AG04449 (cell line): ENCODE measurements around the gene ATP2C2.

Source experiments
- CTCF ChIA-PET: fragments of 350-600 bp; formaldehyde crosslinking; extraction: SDS; loops from one replicate; lab custom pipeline; 2021; ENCODE audit warnings: antibody characterized with exemption; lab: Yijun Ruan, JAX
- POLR2A ChIA-PET: fragments of 400-600, 350-600 bp; formaldehyde crosslinking; extraction: SDS; loops from one replicate; lab custom pipeline; 2020; ENCODE audit warnings: antibody characterized with exemption, inconsistent platforms; lab: Yijun Ruan, JAX
- DNase-seq: peaks from one replicate; pipeline ENCODE4 v3.0.0-alpha.2; 2010; ENCODE audit warnings: low read depth, low spot score
- H3K4me3 ChIP-seq: 2 replicates; pipeline ENCODE4 v1.5.1; 2011; ENCODE audit warnings: low read depth, mild to moderate bottlenecking, control low read depth, low read length
- TF ChIP-seq, protein P1 (sequence below): IDR thresholded peaks from one replicate; pipeline ENCODE4 v1.5.1; 2011; ENCODE audit warnings: mild to moderate bottlenecking, moderate library complexity, low read length, control low read depth, inconsistent platforms; ENCODE audit not compliant: insufficient read depth; ENCODE audit errors: missing control alignments

ATP2C2 gene

DNA sequence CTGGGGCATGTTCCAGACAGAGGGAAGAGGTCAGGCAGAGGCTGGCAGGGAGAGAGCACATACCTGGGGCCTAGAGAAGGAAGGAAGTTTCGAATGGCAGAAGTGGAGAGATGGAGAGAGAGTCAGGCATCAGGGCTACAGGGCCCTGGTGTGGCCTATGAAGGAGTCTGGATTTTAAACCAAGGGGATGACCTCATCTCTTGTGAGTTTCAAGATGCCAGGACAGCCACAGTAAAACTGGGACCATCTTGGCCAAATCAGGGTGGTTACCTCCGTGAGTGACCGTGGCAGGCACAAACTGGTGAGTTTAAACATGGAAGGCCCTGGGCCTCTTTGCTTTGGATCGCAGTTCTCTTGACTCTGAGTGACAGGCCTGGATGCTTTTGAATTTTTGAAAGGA, 7.6 kb upstream of the ATP2C2 start:
- no peak for DNase-seq
- POLR2A ChIA-PET, result no interaction called here
- H3K4me3 ChIP-seq, result no peak overlapping the region
- TF ChIP-seq, protein P1, sequence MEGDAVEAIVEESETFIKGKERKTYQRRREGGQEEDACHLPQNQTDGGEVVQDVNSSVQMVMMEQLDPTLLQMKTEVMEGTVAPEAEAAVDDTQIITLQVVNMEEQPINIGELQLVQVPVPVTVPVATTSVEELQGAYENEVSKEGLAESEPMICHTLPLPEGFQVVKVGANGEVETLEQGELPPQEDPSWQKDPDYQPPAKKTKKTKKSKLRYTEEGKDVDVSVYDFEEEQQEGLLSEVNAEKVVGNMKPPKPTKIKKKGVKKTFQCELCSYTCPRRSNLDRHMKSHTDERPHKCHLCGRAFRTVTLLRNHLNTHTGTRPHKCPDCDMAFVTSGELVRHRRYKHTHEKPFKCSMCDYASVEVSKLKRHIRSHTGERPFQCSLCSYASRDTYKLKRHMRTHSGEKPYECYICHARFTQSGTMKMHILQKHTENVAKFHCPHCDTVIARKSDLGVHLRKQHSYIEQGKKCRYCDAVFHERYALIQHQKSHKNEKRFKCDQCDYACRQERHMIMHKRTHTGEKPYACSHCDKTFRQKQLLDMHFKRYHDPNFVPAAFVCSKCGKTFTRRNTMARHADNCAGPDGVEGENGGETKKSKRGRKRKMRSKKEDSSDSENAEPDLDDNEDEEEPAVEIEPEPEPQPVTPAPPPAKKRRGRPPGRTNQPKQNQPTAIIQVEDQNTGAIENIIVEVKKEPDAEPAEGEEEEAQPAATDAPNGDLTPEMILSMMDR, result no peak
- CTCF ChIA-PET, result no interaction called here

DNA sequence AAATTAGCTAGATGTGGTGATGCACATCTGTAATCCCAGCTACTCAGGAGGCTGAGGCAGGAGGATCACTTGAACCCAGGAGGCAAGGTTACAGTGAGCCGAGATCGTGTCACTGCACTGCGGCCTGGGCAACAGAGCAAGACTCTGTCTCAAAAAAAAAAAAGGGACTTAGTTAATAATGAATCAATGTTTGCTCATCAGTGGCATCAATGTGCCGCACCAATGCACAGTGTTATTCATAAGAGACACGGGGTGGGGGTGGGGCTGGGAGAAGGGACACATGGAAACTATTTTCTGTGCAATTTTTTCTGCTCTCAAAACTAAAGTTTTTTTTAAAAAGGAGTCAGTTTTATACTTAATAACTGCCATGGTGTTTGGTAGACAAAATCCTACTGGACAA, 6.8 kb upstream of the ATP2C2 start:
- ChIA-PET POLR2A (no interaction called here), CTCF (no interaction called here)
- no peak overlapping the region for H3K4me3 ChIP-seq
- no peak for DNase-seq
- TF ChIP-seq, protein P1, result no peak

DNA sequence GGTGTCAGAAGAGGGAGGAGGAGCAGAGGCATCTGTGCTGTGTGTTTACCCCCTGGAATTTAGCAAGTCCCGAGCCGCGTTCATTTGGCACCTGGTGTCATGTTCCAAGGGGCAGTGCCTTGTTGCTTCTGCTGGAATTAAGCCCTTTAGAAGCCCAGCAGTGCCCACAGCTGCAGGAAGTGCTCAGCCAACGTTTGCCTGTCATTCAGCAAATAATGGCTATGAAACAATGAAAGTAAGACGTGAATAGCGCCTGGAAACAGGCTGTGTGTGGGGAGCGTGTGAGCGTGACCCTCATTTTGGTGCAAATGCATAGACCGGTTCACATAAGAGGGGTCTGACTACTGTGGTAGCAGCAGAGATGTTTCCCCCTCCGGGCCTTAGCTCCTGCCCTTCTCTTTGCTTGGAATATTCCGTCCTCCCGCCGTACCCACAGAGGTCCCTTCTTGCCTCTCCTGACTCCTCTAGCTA, 5.8 kb upstream of the ATP2C2 start:
- DNase-seq, result no peak
- ChIA-PET POLR2A (no interaction called here), CTCF (no interaction called here)
- TF ChIP-seq, protein P1, result no peak
- H3K4me3 ChIP-seq, result no peak overlapping the region

DNA sequence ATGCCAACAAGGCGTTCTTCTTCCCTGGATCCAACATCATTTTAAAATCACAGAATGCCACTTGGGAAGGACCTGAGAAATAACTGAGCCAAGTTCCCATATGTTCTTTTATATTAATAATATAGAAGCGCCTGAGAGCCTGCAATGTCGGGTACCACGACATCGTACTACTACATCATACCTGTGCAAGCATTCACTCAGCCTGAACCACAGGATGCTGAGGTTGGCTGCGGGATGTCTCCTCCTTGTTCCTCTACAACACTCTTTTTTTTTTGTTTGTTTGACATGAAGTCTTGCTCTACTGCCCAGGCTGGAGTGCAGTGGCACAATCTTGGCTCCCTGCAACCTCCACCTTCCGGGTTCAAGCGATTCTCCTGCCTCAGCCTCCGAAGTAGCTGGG, 2.1 kb upstream of the ATP2C2 start:
- H3K4me3 ChIP-seq, result no peak overlapping the region
- no peak for DNase-seq
- TF ChIP-seq, protein P1, result no peak
- POLR2A ChIA-PET, result no interaction called here
- CTCF ChIA-PET, result no interaction called here

DNA sequence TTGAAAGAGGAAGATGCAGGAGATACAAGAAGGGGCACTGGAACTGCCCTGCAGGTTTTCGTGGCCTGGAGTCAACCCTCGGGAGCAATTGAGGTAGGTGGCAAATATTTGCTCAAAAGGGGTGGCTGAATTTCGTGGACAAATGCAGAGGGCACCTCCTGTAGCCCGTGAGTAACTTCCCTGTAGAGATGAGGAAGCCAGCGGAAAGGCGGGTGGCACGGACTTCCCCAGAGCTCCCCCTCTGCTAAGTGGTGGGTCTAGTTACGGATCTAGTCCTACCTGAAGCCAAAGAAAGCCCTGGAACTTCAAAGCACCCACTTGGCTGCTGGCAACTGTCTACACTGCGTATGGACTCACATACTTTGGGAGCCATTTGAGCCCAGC, 1.0 kb upstream of the ATP2C2 start:
- ChIA-PET POLR2A (no interaction called here), CTCF (no interaction called here)
- TF ChIP-seq, protein P1, result no peak
- H3K4me3 ChIP-seq, result no peak overlapping the region
- no peak for DNase-seq

DNA sequence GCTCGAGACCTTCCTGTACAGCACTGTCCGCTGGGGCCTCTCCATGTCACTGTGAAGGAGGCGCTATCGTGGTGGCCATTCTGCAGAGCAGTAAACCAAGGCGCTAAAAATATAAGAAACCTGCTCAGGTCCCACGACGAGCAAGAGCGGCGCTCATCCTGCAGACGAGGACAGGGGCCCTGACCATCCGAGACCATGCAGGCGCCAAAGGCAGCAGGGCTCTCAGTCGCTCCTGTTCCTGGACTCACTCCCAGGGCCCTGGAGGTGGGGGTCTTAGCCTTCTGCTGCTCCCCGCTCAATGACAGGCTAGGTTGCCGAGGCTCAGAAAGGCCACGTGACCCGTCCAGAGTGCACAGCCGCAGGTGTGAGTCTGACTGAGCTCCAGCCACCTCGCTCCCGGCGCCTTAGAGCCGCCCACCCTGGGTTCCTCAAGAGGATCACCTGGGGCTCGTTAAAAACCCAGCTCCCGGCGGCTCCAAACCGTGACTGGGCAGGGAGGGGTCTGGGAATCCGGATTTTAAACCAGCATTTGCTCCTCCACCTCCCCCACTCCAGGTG, 509 bp upstream of the ATP2C2 start:
- ChIA-PET CTCF (no interaction called here), POLR2A (no interaction called here)
- DNase-seq, result no peak
- TF ChIP-seq, protein P1, result no peak
- no peak overlapping the region for H3K4me3 ChIP-seq
